ENCODE data around the gene OR6B2.

- TF ChIP-seq CTCF (conservative IDR thresholded peaks at IDR 0.05; ENCODE audit: low read depth, low read length) (no peak), RAD21 (IDR thresholded peaks at IDR 0.05; ENCODE audit: low read length) (no peak), BHLHE40 (IDR thresholded peaks at IDR 0.05; ENCODE audit: low read depth, low read length) (no peak), MAFK (IDR thresholded peaks at IDR 0.05; ENCODE audit: low read depth, low read length) (no peak), POLR2A (IDR thresholded peaks at IDR 0.05; ENCODE audit: low read depth, low read length) (no peak), CEBPB (IDR thresholded peaks at IDR 0.05; ENCODE audit: low read depth, low read length) (no peak), MXI1 (IDR thresholded peaks at IDR 0.05; ENCODE audit: borderline replicate concordance, low read depth, low read length) (no peak), RFX5 (IDR thresholded peaks at IDR 0.05; ENCODE audit: low read depth, low read length) (no peak), ELK1 (IDR thresholded peaks at IDR 0.05; ENCODE audit: borderline replicate concordance, low read depth, low read length) (no peak)
- TF ChIP-seq, protein P1, sequence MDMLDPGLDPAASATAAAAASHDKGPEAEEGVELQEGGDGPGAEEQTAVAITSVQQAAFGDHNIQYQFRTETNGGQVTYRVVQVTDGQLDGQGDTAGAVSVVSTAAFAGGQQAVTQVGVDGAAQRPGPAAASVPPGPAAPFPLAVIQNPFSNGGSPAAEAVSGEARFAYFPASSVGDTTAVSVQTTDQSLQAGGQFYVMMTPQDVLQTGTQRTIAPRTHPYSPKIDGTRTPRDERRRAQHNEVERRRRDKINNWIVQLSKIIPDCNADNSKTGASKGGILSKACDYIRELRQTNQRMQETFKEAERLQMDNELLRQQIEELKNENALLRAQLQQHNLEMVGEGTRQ (IDR thresholded peaks at IDR 0.05; ENCODE audit: low read depth, low read length) = no peak
Observed at GRCh38 chr2:240068193-240068592, 38.0 kb upstream of the OR6B2 start.
